Stimulated activated CD4-positive, alpha-beta T cell treated with anti-CD3 and anti-CD28 coated beads, Interleukin-1b, Interleukin-23, amount 100 ng/mL, for 24 hours (primary cell): ENCODE measurements around the gene CCDC9B.

Experiments
- DNase-seq, 4 experiments: peaks; one replicate each; pipeline ENCODE4 v3.0.0-alpha.2; 2020; ENCODE audit warnings: low read depth in 4 of 4, low spot score in 1 of 4

Gene CCDC9B

GRCh38 chr15:40365624-40366456, 25.1 kb upstream of the CCDC9B start:
- no peak for DNase-seq

- no peak for DNase-seq
Observed at GRCh38 chr15:40365016-40365415, 24.3 kb upstream of the CCDC9B start.

GRCh38 chr15:40364251-40364650, 23.5 kb upstream of the CCDC9B start:
- DNase-seq, result no peak

GRCh38 chr15:40363611-40364010, 22.9 kb upstream of the CCDC9B start:
- DNase-seq, result no peak

- DNase-seq, result no peak
Observed at GRCh38 chr15:40361640-40362039, 20.9 kb upstream of the CCDC9B start.

GRCh38 chr15:40360015-40360414, 19.3 kb upstream of the CCDC9B start:
- DNase-seq, result no peak

GRCh38 chr15:40358471-40359353, 18.0 kb upstream of the CCDC9B start:
- no peak for DNase-seq

- DNase-seq, result peak; percentile 70 to 82 (median 78)
Observed at GRCh38 chr15:40357723-40358470, 17.2 kb upstream of the CCDC9B start, which contains the start of gene DISP2. TSS of gene DISP2 (plus strand) at chr15:40358219. CDS start at chr15:40358322, 103 bp downstream.

GRCh38 chr15:40357246-40357645, 16.5 kb upstream of the CCDC9B start:
- DNase-seq, result no peak

GRCh38 chr15:40355976-40356585, 15.3 kb upstream of the CCDC9B start:
- DNase-seq, result no peak

- DNase-seq, result no peak
Observed at GRCh38 chr15:40354408-40355171, 13.9 kb upstream of the CCDC9B start.

- DNase-seq, result no peak
Observed at GRCh38 chr15:40353697-40354096, 13.0 kb upstream of the CCDC9B start.

GRCh38 chr15:40352281-40352901, 11.7 kb upstream of the CCDC9B start:
- DNase-seq, result no peak

GRCh38 chr15:40349163-40349562, 8.4 kb upstream of the CCDC9B start:
- no peak for DNase-seq

GRCh38 chr15:40348474-40348870, 7.7 kb upstream of the CCDC9B start:
- no peak for DNase-seq

- DNase-seq, result no peak
Observed at GRCh38 chr15:40347559-40348473, 7.1 kb upstream of the CCDC9B start.

GRCh38 chr15:40346579-40347558, 6.1 kb upstream of the CCDC9B start:
- no peak for DNase-seq
